HepG2 (cell line): ENCODE data around the gene MTHFD1. TPM values are rescaled to one million over a fixed set of nuclear protein-coding genes. Genes with fewer than 3 reads are reported as not detected.

ENCODE experiments used
- ATF7-NPFF ChIP-seq: sonication (generic); formaldehyde crosslinking; IDR thresholded peaks from 2 replicates; pipeline ENCODE4 v1.8.1; 2023; ENCODE audit warnings: mild to moderate bottlenecking, low read depth, missing genetic modification reagents, moderate library complexity
- MZF1 ChIP-seq: sonication (generic); formaldehyde crosslinking; IDR thresholded peaks from 2 replicates; pipeline ENCODE4 v1.8.1; 2023; ENCODE audit warnings: mild to moderate bottlenecking, missing genetic modification reagents, borderline replicate concordance
- NFKBIZ ChIP-seq: IDR thresholded peaks from 2 replicates; pipeline ENCODE4 v1.6.1; 2018; ENCODE audit warnings: missing genetic modification reagents, missing compliant biosample characterization
- ONECUT2 ChIP-seq: sonication (generic); formaldehyde crosslinking; IDR thresholded peaks from 2 replicates; pipeline ENCODE4 v1.4.0; 2020; ENCODE audit warnings: missing genetic modification reagents
- TBL1XR1 ChIP-seq: fragments of 150-350 bp; IDR thresholded peaks from 2 replicates; pipeline ENCODE4 v1.6.1; 2014; ENCODE audit warnings: borderline replicate concordance, low read length; ENCODE audit not compliant: partially characterized antibody
- TBX3 ChIP-seq: fragments of 450-650 bp; IDR thresholded peaks from 2 replicates; pipeline ENCODE4 v1.6.1; 2017; ENCODE audit warnings: antibody characterized with exemption, mild to moderate bottlenecking, inconsistent platforms, borderline replicate concordance
- TP53 ChIP-seq: sonication (generic); formaldehyde crosslinking; conservative IDR thresholded peaks from 2 replicates; pipeline ENCODE4 v1.4.0; 2020; ENCODE audit warnings: missing genetic modification reagents
- ZBTB20 ChIP-seq: sonication (generic); formaldehyde crosslinking; IDR thresholded peaks from 2 replicates; pipeline ENCODE4 v1.8.1; 2023; ENCODE audit warnings: missing genetic modification reagents, low read depth, mild to moderate bottlenecking, borderline replicate concordance
- ZNF235 ChIP-seq: sonication (generic); formaldehyde crosslinking; IDR thresholded peaks from 2 replicates; pipeline ENCODE4 v1.8.1; 2023; ENCODE audit warnings: mild to moderate bottlenecking, missing genetic modification reagents, borderline replicate concordance
- ZNF547 ChIP-seq: sonication (generic); formaldehyde crosslinking; IDR thresholded peaks from 2 replicates; pipeline ENCODE4 v1.5.1; 2020; ENCODE audit warnings: mild to moderate bottlenecking, missing genetic modification reagents
- ZNF660 ChIP-seq: sonication (generic); formaldehyde crosslinking; IDR thresholded peaks from 2 replicates; pipeline ENCODE4 v1.5.1; 2020; ENCODE audit warnings: mild to moderate bottlenecking, low read depth, missing genetic modification reagents, borderline replicate concordance
- polyA plus RNA-seq, 8 experiments: library from polyadenylated mRNA; depleted of rRNA in 3 of 8; stranded (reverse) in 7 of 8; unstranded in 1 of 8; fragments of >200 nt; fragmentation: Illumina TruSeq in 4 of 8; extraction: Trizol in 4 of 8; gene quantifications; 2 replicates each; pipeline versions ENCODE4 v1.2.1 to v1.2.3, GENCODE V29; 2011 to 2016; ENCODE audit warnings: low read depth in 4 of 8, missing spikeins in 1 of 8, mixed read lengths in 1 of 8; ENCODE audit not compliant: insufficient read depth in 1 of 8
- total RNA-seq, 5 experiments: library from RNA; depleted of rRNA; stranded (reverse); fragments of >200 nt; fragmentation: Illumina TruSeq; extraction: Trizol; gene quantifications; 2 replicates each; pipeline ENCODE4 v1.2.3, GENCODE V29; 2016; ENCODE audit warnings: low read depth in 1 of 5
- TF ChIP-seq, protein P1 (sequence below): sonication (generic); formaldehyde crosslinking; IDR thresholded peaks from 2 replicates; pipeline ENCODE4; 2020; ENCODE audit warnings: missing genetic modification reagents, mild to moderate bottlenecking, borderline replicate concordance
- TF ChIP-seq, protein P2 (sequence below): sonication (generic); formaldehyde crosslinking; IDR thresholded peaks from 2 replicates; pipeline ENCODE4 v1.5.0; 2020; ENCODE audit warnings: missing genetic modification reagents
- TF ChIP-seq, protein P3 (sequence below): sonication (generic); formaldehyde crosslinking; IDR thresholded peaks from 2 replicates; pipeline ENCODE4 v1.5.0; 2020; ENCODE audit warnings: missing genetic modification reagents
- TF ChIP-seq, protein P4 (sequence below): sonication (generic); formaldehyde crosslinking; IDR thresholded peaks from 2 replicates; pipeline ENCODE4 v1.4.0; 2020; ENCODE audit warnings: missing genetic modification reagents
- TF ChIP-seq, protein P5 (sequence below): sonication (generic); formaldehyde crosslinking; IDR thresholded peaks from 2 replicates; pipeline ENCODE4 v1.4.0; 2020; ENCODE audit warnings: missing genetic modification reagents
- TF ChIP-seq, protein P6 (sequence below): sonication (generic); IDR thresholded peaks from 2 replicates; pipeline ENCODE4 v1.6.1; 2016; ENCODE audit warnings: low read depth, borderline replicate concordance
- TF ChIP-seq, protein P7 (sequence below): sonication (generic); formaldehyde crosslinking; conservative IDR thresholded peaks from 2 replicates; pipeline ENCODE4 v1.8.0; 2022; ENCODE audit warnings: missing genetic modification reagents

The MTHFD1 gene
- total and polyA plus RNA-seq, 2 of the 13 experiments (the other 11 are each of a cell fraction or from before 2014, with no cell fraction given) = 31.0 to 106 TPM

DNA sequence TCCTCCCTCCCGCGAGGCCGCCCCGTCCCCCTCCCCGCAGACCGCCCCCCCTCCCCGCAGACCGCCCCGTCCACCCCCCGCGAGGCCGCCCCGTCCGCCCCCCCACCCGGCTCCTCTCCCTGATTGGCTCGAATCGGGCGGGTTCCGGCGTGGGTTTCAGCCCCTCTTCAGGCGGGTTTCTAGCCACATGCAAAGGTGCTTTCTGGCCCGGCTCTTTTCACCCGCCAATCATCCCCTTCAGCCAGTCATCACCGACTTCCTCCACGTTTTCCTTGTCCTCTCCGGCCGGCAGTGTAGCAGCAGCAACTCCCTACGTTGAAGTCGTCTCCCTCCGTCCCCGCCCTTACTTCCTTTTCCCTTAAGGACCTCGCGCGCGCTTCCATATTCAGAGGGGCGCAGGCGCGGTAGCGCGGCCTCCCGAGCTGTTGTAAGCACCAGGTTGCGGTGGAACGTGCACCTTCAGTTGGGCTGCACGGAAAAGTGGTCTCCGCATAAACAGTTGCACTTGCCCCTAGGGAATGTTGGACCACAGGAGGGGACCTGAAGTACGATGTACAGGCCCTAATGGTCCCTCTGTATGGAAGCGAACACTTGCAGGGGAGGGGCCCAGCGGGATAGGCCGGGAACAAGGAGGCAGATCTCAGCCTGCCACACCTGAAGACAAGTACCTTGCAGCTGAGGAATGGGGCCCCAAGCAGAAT, 49.4 kb upstream of the MTHFD1 start (continued):
- TF ChIP-seq, protein P1, sequence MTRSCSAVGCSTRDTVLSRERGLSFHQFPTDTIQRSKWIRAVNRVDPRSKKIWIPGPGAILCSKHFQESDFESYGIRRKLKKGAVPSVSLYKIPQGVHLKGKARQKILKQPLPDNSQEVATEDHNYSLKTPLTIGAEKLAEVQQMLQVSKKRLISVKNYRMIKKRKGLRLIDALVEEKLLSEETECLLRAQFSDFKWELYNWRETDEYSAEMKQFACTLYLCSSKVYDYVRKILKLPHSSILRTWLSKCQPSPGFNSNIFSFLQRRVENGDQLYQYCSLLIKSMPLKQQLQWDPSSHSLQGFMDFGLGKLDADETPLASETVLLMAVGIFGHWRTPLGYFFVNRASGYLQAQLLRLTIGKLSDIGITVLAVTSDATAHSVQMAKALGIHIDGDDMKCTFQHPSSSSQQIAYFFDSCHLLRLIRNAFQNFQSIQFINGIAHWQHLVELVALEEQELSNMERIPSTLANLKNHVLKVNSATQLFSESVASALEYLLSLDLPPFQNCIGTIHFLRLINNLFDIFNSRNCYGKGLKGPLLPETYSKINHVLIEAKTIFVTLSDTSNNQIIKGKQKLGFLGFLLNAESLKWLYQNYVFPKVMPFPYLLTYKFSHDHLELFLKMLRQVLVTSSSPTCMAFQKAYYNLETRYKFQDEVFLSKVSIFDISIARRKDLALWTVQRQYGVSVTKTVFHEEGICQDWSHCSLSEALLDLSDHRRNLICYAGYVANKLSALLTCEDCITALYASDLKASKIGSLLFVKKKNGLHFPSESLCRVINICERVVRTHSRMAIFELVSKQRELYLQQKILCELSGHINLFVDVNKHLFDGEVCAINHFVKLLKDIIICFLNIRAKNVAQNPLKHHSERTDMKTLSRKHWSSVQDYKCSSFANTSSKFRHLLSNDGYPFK (CRISPR knock-in tag) = peak; percentile 63
- TF ChIP-seq ZNF547 (CRISPR knock-in tag) = no peak
- no peak for TF ChIP-seq TBL1XR1
- TF ChIP-seq, protein P2, sequence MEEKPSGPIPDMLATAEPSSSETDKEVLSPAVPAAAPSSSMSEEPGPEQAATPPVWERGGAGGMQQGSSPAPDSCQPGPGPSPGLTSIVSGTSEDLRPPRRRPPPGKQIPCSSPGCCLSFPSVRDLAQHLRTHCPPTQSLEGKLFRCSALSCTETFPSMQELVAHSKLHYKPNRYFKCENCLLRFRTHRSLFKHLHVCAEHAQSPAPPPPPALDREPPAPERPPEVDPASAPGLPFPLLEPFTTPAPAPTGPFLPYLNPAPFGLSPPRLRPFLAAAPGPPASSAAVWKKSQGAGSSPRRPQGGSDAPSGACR (CRISPR knock-in tag) = no peak
- no peak for TF ChIP-seq MZF1 (CRISPR knock-in tag)
- no peak for TF ChIP-seq TP53 (CRISPR knock-in tag)
- TF ChIP-seq, protein P3, sequence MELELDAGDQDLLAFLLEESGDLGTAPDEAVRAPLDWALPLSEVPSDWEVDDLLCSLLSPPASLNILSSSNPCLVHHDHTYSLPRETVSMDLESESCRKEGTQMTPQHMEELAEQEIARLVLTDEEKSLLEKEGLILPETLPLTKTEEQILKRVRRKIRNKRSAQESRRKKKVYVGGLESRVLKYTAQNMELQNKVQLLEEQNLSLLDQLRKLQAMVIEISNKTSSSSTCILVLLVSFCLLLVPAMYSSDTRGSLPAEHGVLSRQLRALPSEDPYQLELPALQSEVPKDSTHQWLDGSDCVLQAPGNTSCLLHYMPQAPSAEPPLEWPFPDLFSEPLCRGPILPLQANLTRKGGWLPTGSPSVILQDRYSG = no peak
- TF ChIP-seq, protein P4, sequence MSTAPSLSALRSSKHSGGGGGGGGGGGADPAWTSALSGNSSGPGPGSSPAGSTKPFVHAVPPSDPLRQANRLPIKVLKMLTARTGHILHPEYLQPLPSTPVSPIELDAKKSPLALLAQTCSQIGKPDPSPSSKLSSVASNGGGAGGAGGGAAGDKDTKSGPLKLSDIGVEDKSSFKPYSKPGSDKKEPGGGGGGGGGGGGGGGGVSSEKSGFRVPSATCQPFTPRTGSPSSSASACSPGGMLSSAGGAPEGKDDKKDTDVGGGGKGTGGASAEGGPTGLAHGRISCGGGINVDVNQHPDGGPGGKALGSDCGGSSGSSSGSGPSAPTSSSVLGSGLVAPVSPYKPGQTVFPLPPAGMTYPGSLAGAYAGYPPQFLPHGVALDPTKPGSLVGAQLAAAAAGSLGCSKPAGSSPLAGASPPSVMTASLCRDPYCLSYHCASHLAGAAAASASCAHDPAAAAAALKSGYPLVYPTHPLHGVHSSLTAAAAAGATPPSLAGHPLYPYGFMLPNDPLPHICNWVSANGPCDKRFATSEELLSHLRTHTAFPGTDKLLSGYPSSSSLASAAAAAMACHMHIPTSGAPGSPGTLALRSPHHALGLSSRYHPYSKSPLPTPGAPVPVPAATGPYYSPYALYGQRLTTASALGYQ (CRISPR knock-in tag) = no peak
- TF ChIP-seq, protein P5, sequence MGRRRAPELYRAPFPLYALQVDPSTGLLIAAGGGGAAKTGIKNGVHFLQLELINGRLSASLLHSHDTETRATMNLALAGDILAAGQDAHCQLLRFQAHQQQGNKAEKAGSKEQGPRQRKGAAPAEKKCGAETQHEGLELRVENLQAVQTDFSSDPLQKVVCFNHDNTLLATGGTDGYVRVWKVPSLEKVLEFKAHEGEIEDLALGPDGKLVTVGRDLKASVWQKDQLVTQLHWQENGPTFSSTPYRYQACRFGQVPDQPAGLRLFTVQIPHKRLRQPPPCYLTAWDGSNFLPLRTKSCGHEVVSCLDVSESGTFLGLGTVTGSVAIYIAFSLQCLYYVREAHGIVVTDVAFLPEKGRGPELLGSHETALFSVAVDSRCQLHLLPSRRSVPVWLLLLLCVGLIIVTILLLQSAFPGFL (CRISPR knock-in tag) = no peak
- TF ChIP-seq ZNF660 (CRISPR knock-in tag) = no peak
- TF ChIP-seq, protein P6, sequence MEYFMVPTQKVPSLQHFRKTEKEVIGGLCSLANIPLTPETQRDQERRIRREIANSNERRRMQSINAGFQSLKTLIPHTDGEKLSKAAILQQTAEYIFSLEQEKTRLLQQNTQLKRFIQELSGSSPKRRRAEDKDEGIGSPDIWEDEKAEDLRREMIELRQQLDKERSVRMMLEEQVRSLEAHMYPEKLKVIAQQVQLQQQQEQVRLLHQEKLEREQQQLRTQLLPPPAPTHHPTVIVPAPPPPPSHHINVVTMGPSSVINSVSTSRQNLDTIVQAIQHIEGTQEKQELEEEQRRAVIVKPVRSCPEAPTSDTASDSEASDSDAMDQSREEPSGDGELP = no peak
- TF ChIP-seq ZNF235 (CRISPR knock-in tag) = no peak
- peak; percentile 68 for TF ChIP-seq ATF7-NPFF
- TF ChIP-seq TBX3 = no peak
- no peak for TF ChIP-seq NFKBIZ (CRISPR knock-in tag)
- TF ChIP-seq ZBTB20 (CRISPR knock-in tag) = peak; percentile 79; the same call in 1 of the 2 replicates
- TF ChIP-seq ONECUT2 (CRISPR knock-in tag) = no peak
- TF ChIP-seq, protein P7, sequence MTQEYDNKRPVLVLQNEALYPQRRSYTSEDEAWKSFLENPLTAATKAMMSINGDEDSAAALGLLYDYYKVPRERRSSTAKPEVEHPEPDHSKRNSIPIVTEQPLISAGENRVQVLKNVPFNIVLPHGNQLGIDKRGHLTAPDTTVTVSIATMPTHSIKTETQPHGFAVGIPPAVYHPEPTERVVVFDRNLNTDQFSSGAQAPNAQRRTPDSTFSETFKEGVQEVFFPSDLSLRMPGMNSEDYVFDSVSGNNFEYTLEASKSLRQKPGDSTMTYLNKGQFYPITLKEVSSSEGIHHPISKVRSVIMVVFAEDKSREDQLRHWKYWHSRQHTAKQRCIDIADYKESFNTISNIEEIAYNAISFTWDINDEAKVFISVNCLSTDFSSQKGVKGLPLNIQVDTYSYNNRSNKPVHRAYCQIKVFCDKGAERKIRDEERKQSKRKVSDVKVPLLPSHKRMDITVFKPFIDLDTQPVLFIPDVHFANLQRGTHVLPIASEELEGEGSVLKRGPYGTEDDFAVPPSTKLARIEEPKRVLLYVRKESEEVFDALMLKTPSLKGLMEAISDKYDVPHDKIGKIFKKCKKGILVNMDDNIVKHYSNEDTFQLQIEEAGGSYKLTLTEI = no peak
